Thyroid gland (tissue), 4 donors: ENCODE measurements around the gene CASS4. TPM values are rescaled to one million over a fixed set of nuclear protein-coding genes. Genes with fewer than 3 reads are reported as not detected.

Experiments
- DNase-seq, 2 donors: peaks; one replicate each; pipeline ENCODE4 v3.0.0-alpha.2; 2019
- H3K27ac ChIP-seq, 3 donors: fragments of 200-600 bp; sonication (generic); 1 replicate in 2 of 3; 2 replicates in 1 of 3; pipeline ENCODE4 v1.5.1; 2016 to 2019; ENCODE audit warnings: mild to moderate bottlenecking in 1 of 3, moderate library complexity in 1 of 3
- H3K27me3 ChIP-seq: fragments of 200-600 bp; sonication (generic); one replicate; pipeline ENCODE4 v1.5.1; 2019
- H3K36me3 ChIP-seq, 2 donors: fragments of 200-600 bp; sonication (generic); one replicate each; pipeline ENCODE4 v1.5.1; 2016 to 2019
- H3K4me1 ChIP-seq, 2 donors: fragments of 200-600 bp; sonication (generic); one replicate each; pipeline ENCODE4 v1.5.1; 2017 to 2019
- H3K4me3 ChIP-seq, 3 donors: fragments of 200-600 bp; sonication (generic); replicated peaks in 1 of 3; 1 replicate in 2 of 3; 2 replicates in 1 of 3; pipeline ENCODE4 v1.5.1; 2016; ENCODE audit warnings: mild to moderate bottlenecking in 1 of 3
- H3K9me3 ChIP-seq: fragments of 200-600 bp; sonication (generic); one replicate; pipeline ENCODE4 v1.5.1; 2017
- CTCF ChIP-seq, 6 experiments: fragments of 200-600 bp in 3 of 6; fragments of 450-650 bp in 3 of 6; sonication (generic) in 3 of 6; IDR thresholded peaks; one replicate each; pipeline ENCODE4 v1.5.1; 2016 to 2019; ENCODE audit warnings: antibody characterized with exemption in 6 of 6, mild to moderate bottlenecking in 2 of 6, inconsistent platforms in 1 of 6, moderate library complexity in 1 of 6
- POLR2A ChIP-seq, 2 donors: fragments of 450-650 bp; IDR thresholded peaks; one replicate each; pipeline ENCODE4 v1.6.1; 2017; ENCODE audit warnings: antibody characterized with exemption in 2 of 2, mild to moderate bottlenecking in 2 of 2, moderate library complexity in 1 of 2
- WGBS, 2 donors: methylation state at CpG; one replicate each; pipeline ENCODE4 v1.1.5; 2017; 5-methylcytosine and 5-hydroxymethylcytosine counted together
- intact Hi-C: fragments of 100-400 bp; cut with DNase I; formaldehyde crosslinking; loops from one replicate; pipeline ENCODE4 v1.15.1; 2023
- total RNA-seq, 4 donors: library from RNA; depleted of rRNA; stranded (reverse); fragments of >200 nt; gene quantifications; one replicate each; pipeline ENCODE4 v1.2.3, GENCODE V29; 2016

CASS4 gene
- total RNA-seq, 4 donors from 2014 or later: 0.22 to 1.6 (median 1.0) TPM

DNA sequence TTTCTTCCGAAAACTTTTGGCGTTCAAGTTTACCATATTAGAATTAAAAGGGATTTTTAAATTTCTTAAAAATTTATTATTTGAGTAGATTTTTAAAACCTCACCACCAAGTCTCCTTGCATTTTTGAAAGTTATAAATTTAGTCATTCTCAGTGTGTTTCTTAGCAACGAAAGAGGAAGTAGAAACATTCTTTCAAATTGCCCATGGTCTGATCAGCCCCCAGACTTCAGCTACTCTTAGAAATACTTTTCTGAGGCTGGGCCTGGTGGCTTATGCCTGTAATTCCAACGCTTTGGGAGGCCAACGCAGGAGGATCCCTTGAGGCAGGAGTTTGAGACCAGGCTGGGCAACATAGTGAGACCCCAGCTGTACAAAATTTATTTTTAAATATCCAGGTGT lies 41.3 kb downstream of the CASS4 start:
- 84 to 87% methylated on average over 5 of the region's 5 CpGs for WGBS, 2 donors

DNA sequence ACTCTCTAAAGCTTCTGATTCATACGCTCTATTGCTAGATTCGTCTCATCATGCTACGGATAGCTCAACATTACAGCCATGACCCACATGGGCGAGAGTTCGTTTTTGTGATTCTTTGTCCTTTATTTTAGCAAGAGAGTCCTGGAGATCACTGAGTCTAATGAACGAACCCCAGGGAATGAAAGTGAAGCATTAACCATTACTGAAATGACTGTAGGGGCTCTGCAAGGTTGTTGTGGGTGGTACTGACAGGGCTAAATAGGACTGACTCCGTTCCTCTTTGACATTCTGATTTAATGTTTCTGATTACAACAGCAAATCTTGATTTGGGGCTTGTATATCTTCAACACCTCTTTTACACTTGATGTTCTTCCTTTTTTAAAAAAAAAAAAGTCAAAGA lies 42.7 kb downstream of the CASS4 start:
- no peaks in the 10 kb centered on the region for H3K27me3 ChIP-seq
- H3K36me3 ChIP-seq: no peaks in the 10 kb centered on the region
- no peak for DNase-seq
- no peak overlapping the region for H3K4me3 ChIP-seq
- TF ChIP-seq POLR2A (IDR thresholded peaks at IDR 0.05): no peak
- TF ChIP-seq CTCF (IDR thresholded peaks at IDR 0.05): no peak
- H3K27ac ChIP-seq: no peak overlapping the region
- WGBS, 2 donors: 79 to 85% methylated on average over 7 of the region's 7 CpGs
- no peaks in the 10 kb centered on the region for H3K9me3 ChIP-seq
- intact Hi-C loops: no loop called here
- no peaks in the 10 kb centered on the region for H3K4me1 ChIP-seq

More for the DNA sequence above, 41.3 kb downstream of the CASS4 start:
- Histone ChIP-seq H3K27me3 (no peaks in the 10 kb centered on the region), H3K36me3 (no peaks in the 10 kb centered on the region), H3K9me3 (no peaks in the 10 kb centered on the region), H3K4me3 (no peak overlapping the region), H3K4me1 (no peaks in the 10 kb centered on the region), H3K27ac (no peak overlapping the region)
- DNase-seq: no peak
- intact Hi-C loops: no loop called here
- TF ChIP-seq POLR2A (IDR thresholded peaks at IDR 0.05) (no peak), CTCF (IDR thresholded peaks at IDR 0.05) (no peak)

DNA sequence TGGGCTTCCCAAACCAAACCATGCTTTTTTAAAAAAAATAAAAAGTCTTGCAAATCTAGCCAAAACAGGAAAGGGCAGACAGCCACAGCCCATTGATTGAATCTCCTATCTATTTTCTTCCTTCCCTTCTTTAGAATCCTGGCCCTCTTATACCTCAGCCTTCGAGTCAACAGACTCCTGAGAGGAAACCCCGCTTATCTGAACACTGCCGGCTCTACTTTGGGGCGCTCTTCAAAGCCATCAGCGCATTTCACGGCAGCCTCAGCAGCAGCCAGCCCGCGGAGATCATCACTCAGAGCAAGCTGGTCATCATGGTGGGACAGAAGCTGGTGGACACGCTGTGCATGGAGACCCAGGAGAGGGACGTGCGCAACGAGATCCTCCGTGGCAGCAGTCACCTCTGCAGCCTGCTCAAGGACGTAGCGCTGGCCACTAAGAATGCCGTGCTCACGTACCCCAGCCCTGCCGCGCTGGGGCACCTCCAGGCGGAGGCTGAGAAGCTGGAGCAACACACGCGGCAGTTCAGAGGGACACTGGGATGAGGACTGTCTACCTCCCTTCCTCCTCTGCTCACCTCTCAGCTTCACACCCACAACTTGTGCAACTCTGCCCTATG lies 46.3 kb downstream of the CASS4 start:
- Histone ChIP-seq H3K4me3 (no peak overlapping the region), H3K4me1 (no peaks in the 10 kb centered on the region), H3K27ac (no peak overlapping the region), H3K36me3 (no peaks in the 10 kb centered on the region), H3K27me3 (no peaks in the 10 kb centered on the region), H3K9me3 (no peaks in the 10 kb centered on the region)
- WGBS, 2 donors: 79 to 87% methylated on average over 19 to 20 of the region's 22 CpGs
- TF ChIP-seq POLR2A (IDR thresholded peaks at IDR 0.05) (no peak), CTCF (IDR thresholded peaks at IDR 0.05) (no peak)
- intact Hi-C loops: no loop called here
- no peak for DNase-seq

- no peaks in the 10 kb centered on the region for H3K27me3 ChIP-seq
- no peaks in the 10 kb centered on the region for H3K4me1 ChIP-seq
- no peaks in the 10 kb centered on the region for H3K36me3 ChIP-seq
- no peak overlapping the region for H3K4me3 ChIP-seq
- no peak for TF ChIP-seq CTCF (IDR thresholded peaks at IDR 0.05)
- no peak for TF ChIP-seq POLR2A (IDR thresholded peaks at IDR 0.05)
- H3K9me3 ChIP-seq: no peaks in the 10 kb centered on the region
- DNase-seq: no peak
- 50 to 74% methylated on average over 3 of the region's 3 CpGs for WGBS, 2 donors
- intact Hi-C loops: no loop called here
- no peak overlapping the region for H3K27ac ChIP-seq
These were observed 48.4 kb downstream of the CASS4 start for GRCh38 chr20:56460459-56460858.

- Histone ChIP-seq H3K4me3 (no peak overlapping the region), H3K27ac (no peak overlapping the region), H3K27me3 (no peaks in the 10 kb centered on the region), H3K4me1 (no peaks in the 10 kb centered on the region), H3K36me3 (no peaks in the 10 kb centered on the region), H3K9me3 (no peaks in the 10 kb centered on the region)
- WGBS, 2 donors: 67 to 69% methylated on average over 3 of the region's 3 CpGs
- intact Hi-C loops: no loop called here
- no peak for TF ChIP-seq POLR2A (IDR thresholded peaks at IDR 0.05)
- TF ChIP-seq CTCF (IDR thresholded peaks at IDR 0.05): no peak
- no peak for DNase-seq
These were observed 49.5 kb downstream of the CASS4 start for GRCh38 chr20:56461576-56461975.
